Neuron (in vitro differentiated cells): Measurements from ENCODE around the gene COP1.

Source experiments
- H2AFZ ChIP-seq: one replicate; pipeline ENCODE4 v1.6.1; 2013; ENCODE audit warnings: low read depth, mild to moderate bottlenecking, inconsistent platforms, low read length, moderate library complexity
- H3K27me3 ChIP-seq: one replicate; pipeline ENCODE4 v1.6.1; 2013; ENCODE audit warnings: low read length; ENCODE audit not compliant: insufficient read depth
- H3K36me3 ChIP-seq: one replicate; pipeline ENCODE4 v1.6.1; 2013; ENCODE audit warnings: low read length; ENCODE audit not compliant: insufficient read depth
- H3K4me1 ChIP-seq: one replicate; pipeline ENCODE4 v1.6.1; 2013; ENCODE audit warnings: low read length; ENCODE audit not compliant: insufficient read depth
- H3K4me3 ChIP-seq: 2 replicates; pipeline ENCODE4 v1.5.1; 2013; ENCODE audit warnings: mild to moderate bottlenecking, low read length, moderate library complexity
- H3K9me3 ChIP-seq: one replicate; pipeline ENCODE4 v1.6.1; 2013; ENCODE audit warnings: low read length

Gene COP1

DNA sequence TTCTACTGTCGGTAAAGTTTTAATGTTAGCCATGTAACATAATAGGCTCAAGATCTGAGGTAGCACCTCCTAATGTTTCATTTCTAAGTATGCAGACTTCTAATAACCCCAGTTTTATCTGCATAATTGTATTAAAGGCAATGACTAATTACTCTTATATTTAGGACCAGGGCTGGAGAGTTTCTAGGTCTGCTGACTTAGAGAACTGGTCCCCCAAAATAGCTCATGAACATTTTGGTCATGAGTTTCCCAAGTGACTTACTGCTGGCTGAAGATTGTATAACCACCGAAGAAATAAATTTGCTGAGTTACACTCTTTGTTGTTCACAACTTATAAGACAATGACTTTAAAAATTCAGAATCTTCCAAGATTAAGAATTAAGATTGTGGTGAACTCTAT is 265.9 kb downstream of the COP1 start:
- no peak overlapping the region for H3K4me3 ChIP-seq
- no peaks in the 10 kb centered on the region for H3K9me3 ChIP-seq
- no peaks in the 10 kb centered on the region for H3K27me3 ChIP-seq
- H3K4me1 ChIP-seq: peaks cover under 1% of the 10 kb centered on the region
- H2AFZ ChIP-seq: no peak overlapping the region
- peaks cover 34% of the 10 kb centered on the region for H3K36me3 ChIP-seq

DNA sequence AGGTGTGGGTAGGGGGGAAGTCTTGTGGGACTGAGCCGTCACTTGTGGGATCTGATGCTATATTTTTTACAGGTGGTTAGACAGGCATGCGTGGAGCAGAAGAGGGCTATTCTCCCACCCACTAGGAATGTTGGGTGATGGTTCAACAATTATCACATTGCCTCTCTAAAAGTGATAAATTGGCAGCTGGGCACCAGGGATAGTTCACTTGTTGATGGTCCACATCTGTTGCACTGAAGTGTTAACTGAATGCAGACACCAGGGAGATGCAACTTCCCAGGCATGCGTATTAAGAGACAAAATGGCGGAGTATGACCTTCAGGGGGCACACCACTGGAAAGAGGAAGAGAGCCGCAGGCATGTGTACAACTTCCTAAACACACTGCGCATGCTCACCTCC is 270.4 kb downstream of the COP1 start:
- no peaks in the 10 kb centered on the region for H3K27me3 ChIP-seq
- peaks cover 2% of the 10 kb centered on the region for H3K4me1 ChIP-seq
- H3K4me3 ChIP-seq: no peak overlapping the region
- H3K9me3 ChIP-seq: no peaks in the 10 kb centered on the region
- H2AFZ ChIP-seq: no peak overlapping the region
- H3K36me3 ChIP-seq: peaks cover 19% of the 10 kb centered on the region

DNA sequence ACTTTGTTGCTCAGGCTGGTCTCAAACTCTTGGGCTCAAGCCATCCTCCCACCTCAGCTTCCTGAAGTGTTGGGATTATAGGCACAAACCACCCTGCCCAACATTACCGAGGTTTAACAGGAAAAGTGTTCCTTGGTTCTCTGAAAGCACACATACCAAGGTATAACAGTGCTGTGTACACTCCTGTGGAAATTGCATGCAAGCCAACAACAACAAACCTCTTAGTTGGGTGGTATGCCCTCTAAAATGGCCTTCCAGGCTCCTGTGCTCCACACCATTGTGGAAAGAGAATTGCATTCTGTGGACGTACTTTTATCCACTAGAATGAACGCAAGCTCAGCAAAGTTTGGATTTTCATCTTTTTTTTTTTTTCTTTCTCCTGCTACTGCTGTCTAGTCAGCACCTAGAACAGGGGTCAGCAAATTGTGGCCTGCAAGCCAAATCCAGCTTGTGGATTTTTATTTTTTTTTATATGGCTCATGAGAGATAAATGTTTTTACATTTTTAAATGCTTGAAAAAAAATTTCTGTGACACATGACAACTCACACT is 271.4 kb downstream of the COP1 start:
- Histone ChIP-seq H3K4me3 (no peak overlapping the region), H3K36me3 (peaks cover 16% of the 10 kb centered on the region), H3K27me3 (no peaks in the 10 kb centered on the region), H3K9me3 (peaks cover 2% of the 10 kb centered on the region), H3K4me1 (peaks cover 2% of the 10 kb centered on the region), H2AFZ (no peak overlapping the region)

DNA sequence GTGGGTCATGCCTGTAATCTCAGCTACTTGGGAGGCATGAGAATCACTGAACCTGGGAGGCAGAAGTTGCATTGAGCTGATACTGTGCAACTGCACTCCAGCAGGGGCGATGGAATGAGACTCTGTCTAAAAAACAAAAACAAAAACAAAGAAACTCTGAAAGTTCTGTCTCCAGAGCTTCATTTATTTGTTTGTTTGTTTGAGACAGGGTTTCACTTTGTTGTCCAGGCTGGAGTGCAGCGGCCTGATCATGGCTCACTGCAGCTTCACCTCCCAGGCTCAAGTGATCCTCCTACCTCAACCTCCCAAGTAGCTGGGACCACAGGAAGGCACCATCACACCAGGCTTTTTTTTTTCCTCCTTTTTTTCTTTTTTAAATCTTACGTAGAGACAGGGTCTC is 271.9 kb downstream of the COP1 start:
- H3K9me3 ChIP-seq: peaks cover 2% of the 10 kb centered on the region
- H2AFZ ChIP-seq: no peak overlapping the region
- H3K4me1 ChIP-seq: peaks cover 2% of the 10 kb centered on the region
- H3K36me3 ChIP-seq: peaks cover 12% of the 10 kb centered on the region
- H3K4me3 ChIP-seq: no peak overlapping the region
- H3K27me3 ChIP-seq: no peaks in the 10 kb centered on the region

DNA sequence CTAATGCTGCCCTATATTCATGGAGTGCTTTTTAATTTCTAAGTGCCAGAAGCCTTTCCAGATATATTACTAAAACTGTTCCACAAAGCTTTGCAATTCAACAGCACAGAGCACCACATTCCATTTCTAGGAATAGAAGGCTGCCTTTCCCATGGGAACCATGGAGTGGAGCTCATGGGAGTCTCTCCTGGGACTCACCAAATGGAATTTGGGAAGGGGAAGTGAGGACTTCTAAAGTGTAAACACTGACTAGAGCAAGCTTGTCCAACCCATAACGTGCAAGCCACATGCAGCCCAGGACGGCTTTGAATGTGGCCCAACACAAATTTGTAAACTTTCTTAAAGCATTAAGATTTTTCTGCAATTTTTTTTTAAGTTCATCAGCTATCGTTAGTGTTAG is 273.3 kb downstream of the COP1 start:
- Histone ChIP-seq H3K9me3 (peaks cover 5% of the 10 kb centered on the region), H2AFZ (no peak overlapping the region), H3K4me3 (no peak overlapping the region), H3K27me3 (no peaks in the 10 kb centered on the region), H3K4me1 (peaks cover 2% of the 10 kb centered on the region), H3K36me3 (peaks cover 4% of the 10 kb centered on the region)

DNA sequence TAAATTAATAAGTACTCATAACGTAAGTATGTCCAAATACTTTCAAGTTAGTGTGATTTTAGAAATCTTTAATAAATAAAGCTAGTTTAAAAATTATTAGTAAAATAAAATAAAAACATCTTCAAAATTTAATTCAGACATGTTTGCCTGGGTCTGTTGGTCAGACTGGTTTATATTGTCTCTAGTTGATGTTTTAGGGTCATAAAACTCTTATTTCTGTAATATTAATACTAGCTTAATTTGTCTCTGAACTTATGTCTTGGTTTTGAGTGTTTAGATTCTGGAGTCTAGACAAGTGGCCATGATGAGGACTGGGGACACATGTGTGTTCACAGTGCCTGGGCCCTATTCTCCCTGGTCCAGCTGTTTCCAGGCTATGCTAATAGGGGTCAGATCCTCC is 279.1 kb downstream of the COP1 start:
- H3K9me3 ChIP-seq: peaks cover 7% of the 10 kb centered on the region
- no peak overlapping the region for H2AFZ ChIP-seq
- no peak overlapping the region for H3K4me3 ChIP-seq
- peaks cover 5% of the 10 kb centered on the region for H3K36me3 ChIP-seq
- no peaks in the 10 kb centered on the region for H3K4me1 ChIP-seq
- no peaks in the 10 kb centered on the region for H3K27me3 ChIP-seq

DNA sequence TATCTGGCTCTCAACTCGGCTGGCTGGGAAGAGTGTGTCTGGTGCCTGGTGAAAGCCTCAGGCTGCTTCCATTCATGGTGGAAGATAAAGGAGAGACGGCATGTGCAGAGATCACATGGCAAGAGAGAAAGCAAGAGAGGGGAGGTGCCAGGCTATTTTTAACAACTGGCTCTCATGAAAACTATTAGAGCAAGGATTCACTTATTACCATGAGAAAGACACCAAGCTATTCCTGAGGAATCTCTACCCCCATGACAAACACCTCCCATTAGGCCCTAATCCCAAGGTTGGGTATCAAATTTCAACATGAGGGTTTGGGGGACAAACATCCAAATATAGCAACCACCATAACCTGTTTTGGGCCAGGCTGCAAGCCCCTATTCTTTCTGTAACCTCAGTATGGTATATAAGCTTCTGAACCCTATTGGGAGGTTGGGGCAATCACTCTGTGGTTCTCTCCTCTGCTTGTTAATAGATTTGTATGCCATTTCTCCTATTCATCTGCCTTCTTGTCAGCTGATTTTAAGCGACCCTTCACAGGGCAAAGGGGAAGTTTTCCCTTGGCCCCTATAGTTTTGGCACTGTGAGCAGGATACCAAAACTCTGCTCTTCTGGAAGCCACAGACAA is 284.7 kb downstream of the COP1 start:
- H3K27me3 ChIP-seq: no peaks in the 10 kb centered on the region
- peaks cover 5% of the 10 kb centered on the region for H3K36me3 ChIP-seq
- H3K4me1 ChIP-seq: peaks cover 6% of the 10 kb centered on the region
- no peak overlapping the region for H2AFZ ChIP-seq
- no peak overlapping the region for H3K4me3 ChIP-seq
- no peaks in the 10 kb centered on the region for H3K9me3 ChIP-seq

DNA sequence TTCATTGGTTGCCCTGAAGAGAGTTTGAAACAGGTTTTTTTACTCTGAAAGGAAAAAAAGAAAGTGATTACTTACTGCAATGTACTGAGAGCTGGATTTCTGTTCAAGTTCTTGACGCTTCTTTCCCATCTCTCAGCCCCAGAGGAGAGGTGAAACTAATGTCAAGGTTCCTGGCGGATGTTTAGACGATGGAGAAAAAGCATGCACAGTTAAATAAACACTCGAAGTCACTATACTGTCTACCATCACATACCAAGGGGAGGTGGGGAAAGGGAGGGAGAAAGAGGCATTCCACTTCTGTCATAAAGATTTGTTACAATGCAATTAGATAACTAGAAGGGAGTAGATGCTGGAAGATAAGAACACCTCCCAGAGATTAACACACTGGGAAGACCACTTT is 286.7 kb downstream of the COP1 start:
- no peaks in the 10 kb centered on the region for H3K9me3 ChIP-seq
- no peak overlapping the region for H3K4me3 ChIP-seq
- peaks cover 6% of the 10 kb centered on the region for H3K4me1 ChIP-seq
- no peaks in the 10 kb centered on the region for H3K27me3 ChIP-seq
- H3K36me3 ChIP-seq: peaks cover 5% of the 10 kb centered on the region
- H2AFZ ChIP-seq: no peak overlapping the region

DNA sequence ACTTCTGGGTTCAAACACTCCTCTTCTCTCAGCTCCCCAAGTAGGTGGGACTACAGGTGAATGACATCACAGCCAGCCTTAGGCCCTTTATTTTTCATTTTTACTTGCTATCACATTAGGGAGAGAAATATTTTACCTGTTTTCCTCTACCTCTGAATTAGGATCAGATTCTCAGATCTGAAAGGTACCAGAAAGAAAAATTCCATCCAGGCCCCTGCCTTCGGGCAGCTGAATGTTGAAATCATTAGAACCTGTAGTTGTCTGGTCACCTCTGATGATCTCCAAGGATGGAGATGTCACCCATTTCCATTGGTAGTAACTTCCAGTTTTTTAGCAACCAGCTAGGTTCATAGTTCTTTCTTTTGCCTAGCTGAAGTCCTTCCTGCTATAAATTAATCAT is 288.1 kb downstream of the COP1 start:
- no peak overlapping the region for H2AFZ ChIP-seq
- no peaks in the 10 kb centered on the region for H3K9me3 ChIP-seq
- H3K27me3 ChIP-seq: no peaks in the 10 kb centered on the region
- H3K36me3 ChIP-seq: peaks cover 5% of the 10 kb centered on the region
- peaks cover 6% of the 10 kb centered on the region for H3K4me1 ChIP-seq
- no peak overlapping the region for H3K4me3 ChIP-seq

DNA sequence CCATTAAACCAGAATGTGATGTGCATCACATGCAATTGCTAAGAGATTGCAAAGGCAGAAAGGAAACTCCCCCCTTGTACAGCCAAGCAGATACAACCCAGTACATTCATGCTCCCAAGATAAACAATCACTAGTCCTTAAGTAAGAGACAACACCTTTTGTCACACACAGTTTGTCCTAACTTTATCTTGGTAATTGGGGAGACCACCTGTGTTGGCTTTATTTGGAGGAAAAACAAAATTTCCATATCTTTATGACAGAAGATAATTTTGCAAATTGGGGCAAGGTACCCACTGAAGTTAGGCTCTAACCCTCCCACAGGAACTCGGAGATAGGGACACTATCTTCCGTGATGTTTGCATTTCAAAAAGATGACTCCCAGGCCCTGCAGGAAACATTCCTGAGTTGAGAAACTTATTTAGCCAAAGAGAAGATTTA is 288.7 kb downstream of the COP1 start:
- peaks cover 5% of the 10 kb centered on the region for H3K36me3 ChIP-seq
- no peak overlapping the region for H2AFZ ChIP-seq
- no peaks in the 10 kb centered on the region for H3K9me3 ChIP-seq
- no peak overlapping the region for H3K4me3 ChIP-seq
- H3K4me1 ChIP-seq: peaks cover 6% of the 10 kb centered on the region
- no peaks in the 10 kb centered on the region for H3K27me3 ChIP-seq

DNA sequence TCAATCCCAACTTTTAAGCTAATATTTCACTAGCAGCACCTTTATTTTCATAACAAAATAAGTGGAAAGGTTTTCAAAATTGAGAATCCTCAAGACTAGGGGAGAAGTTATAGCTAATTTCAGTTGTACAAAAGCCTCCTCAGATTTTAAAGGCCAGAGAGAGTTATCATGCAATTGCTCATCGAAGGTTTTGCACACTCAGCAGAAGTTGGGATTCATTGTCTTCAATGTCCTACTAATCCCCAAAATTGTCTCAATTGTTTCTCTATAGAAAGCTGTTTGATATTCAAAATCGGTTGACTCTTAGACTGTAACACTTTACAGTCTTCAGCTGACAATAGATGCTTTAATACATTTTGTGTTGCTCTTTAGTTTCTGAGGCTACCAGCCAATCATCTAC is 293.0 kb downstream of the COP1 start:
- Histone ChIP-seq H3K4me1 (no peaks in the 10 kb centered on the region), H3K9me3 (peaks cover 5% of the 10 kb centered on the region), H3K4me3 (no peak overlapping the region), H3K27me3 (no peaks in the 10 kb centered on the region), H2AFZ (no peak overlapping the region), H3K36me3 (peaks cover 5% of the 10 kb centered on the region)

DNA sequence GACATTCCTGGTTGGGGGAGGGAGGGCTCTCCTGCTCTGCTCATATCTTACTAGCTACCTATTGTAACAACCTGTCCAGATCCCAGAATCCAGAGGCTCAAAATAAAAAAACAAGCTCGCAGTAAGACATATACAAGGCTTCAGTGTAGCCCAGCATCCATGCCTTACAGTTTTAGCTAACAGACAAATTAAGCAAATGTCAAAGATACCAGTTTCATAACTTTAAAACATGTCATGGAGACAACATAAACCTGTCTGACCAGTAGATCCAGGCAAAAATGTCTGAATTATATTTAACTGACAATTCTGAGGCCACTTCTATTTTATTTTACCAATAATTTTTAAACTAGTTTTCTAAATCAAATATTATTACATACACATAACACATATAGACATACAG is 295.9 kb downstream of the COP1 start:
- Histone ChIP-seq H3K36me3 (peaks cover 3% of the 10 kb centered on the region), H3K27me3 (no peaks in the 10 kb centered on the region), H3K4me1 (no peaks in the 10 kb centered on the region), H3K9me3 (peaks cover 5% of the 10 kb centered on the region), H2AFZ (no peak overlapping the region), H3K4me3 (no peak overlapping the region)

DNA sequence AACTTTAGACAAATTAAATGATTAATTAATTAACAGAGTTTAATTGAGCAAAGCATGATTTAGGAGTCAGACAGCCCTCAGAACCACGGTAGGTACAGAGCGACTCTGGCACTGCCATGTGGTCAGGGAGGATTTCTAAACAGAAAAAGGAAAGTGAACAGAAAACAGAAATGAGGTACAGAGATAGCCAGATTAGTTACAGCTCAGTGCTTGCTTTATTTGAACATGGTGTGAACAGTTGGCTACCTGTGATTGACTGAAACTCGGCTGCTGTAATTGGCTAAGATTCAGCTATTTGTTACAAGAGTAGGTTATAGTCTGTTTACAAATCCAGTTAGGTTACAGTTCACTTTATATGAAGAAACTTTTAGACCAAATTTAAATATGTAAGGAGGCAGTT is 300.7 kb downstream of the COP1 start:
- H3K9me3 ChIP-seq: peaks cover 5% of the 10 kb centered on the region
- H3K27me3 ChIP-seq: no peaks in the 10 kb centered on the region
- no peak overlapping the region for H2AFZ ChIP-seq
- H3K36me3 ChIP-seq: no peaks in the 10 kb centered on the region
- H3K4me3 ChIP-seq: no peak overlapping the region
- no peaks in the 10 kb centered on the region for H3K4me1 ChIP-seq

DNA sequence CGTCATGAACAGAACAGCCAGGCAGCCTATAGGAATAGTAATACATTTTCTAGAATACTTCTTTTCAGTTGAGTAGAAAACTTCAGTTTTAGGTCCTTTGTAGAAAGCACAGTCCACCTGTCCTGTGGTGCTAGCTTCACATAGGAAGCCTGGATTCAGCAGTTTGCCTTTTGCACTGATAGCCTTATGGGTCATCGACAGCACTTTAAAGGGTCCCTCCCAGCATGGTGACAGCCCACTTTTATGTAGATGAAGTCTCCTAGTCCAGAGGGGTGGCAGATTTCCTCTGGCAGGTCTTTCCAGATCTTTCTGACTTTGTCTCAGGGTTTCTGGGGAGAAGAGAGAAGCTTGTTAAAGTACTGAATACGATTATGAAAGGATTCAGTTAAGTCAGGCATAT is 302.3 kb downstream of the COP1 start:
- Histone ChIP-seq H2AFZ (no peak overlapping the region), H3K36me3 (no peaks in the 10 kb centered on the region), H3K4me3 (no peak overlapping the region), H3K27me3 (no peaks in the 10 kb centered on the region), H3K4me1 (no peaks in the 10 kb centered on the region), H3K9me3 (no peaks in the 10 kb centered on the region)
